Measurements from ENCODE around the gene CAVIN3.

GRCh38 chr11:6320411-6321155, at the start of gene CAVIN3:
- no peak for TF ChIP-seq CTCF (IDR thresholded peaks at IDR 0.05)
- TF ChIP-seq POLR2A (IDR thresholded peaks at IDR 0.05) = peak in 2 of 4 donors; percentile 24 to 76
